ENCODE results near the gene EMX2.
"Not testable (repeated sequence)": the region's sequence is repeated elsewhere in the genome, so short reads cannot be mapped to it uniquely, and the experiment has no call there.

Gene EMX2

GRCh38 chr10:117542706-117543224 is at the start of gene EMX2:
EMX2 (plus strand) TSS chr10:117542746; CDS start chr10:117543268, 522 bp downstream.
- no peak for DNase-seq

GRCh38 chr10:117496031-117496430 is 46.5 kb upstream of the EMX2 start:
- no peak for DNase-seq

GRCh38 chr10:117496616-117497028 is 45.9 kb upstream of the EMX2 start:
- peak; percentile 83 for DNase-seq

DNA sequence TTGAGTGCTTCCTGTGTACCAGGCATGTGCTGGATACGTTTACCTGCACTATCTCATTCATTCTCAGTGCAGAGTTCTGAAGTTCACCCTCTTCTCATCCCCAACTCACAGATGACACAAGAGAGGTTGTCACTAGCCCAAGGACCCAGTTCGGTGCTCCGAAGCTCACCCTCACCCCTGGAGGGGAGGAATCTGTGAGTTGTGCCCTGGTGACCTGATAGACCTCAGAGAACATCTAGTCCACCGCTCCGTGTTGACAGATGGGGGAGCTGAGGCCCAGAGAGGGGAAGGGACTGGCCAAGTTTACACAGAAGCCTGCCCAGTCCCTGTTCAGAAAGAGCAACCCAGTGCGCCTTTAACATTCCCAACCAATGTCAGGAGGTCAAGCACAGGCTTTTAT is 44.8 kb upstream of the EMX2 start:
- DNase-seq = no peak

DNA sequence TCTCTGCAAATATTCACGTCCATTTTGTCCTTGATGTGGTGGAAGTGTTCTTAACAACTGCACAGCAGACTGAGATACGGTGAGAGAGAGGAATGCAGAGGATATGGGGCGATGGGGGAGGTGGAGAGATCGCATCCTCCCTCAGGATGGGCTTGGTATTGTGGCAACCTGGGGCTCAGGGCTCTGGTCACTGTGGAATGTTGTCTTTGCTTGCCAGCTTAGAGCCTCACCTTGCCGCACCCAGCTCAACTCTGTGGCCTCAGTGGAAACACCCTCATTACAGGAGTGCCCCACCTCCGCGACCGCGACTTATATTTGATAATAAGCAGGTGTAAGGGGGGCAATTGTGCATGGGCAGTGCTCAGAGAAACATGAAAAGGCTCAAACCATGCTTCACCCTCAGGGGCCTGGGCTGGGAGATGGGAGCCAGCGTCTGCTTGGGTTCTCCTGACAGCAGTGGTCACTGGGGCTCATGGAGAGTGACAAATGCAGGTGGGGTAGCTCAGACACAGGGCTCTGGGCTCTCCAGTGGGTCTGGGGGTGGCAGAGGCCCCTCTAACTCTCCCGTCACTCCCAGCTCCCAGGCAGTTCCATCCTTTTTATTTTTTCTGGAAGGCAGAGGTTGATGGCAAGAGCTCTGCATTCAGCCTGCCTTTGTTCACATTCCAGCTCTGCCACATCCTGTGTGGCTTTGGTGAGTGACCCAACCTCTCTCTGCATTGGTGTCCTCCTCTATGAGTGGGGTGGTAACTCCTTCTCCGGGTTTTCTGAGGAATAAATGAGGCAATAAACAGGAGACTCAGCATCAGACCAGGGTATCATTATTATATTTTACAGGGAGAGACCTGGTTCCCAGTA is 43.1 kb upstream of the EMX2 start:
- no peak for DNase-seq

DNA sequence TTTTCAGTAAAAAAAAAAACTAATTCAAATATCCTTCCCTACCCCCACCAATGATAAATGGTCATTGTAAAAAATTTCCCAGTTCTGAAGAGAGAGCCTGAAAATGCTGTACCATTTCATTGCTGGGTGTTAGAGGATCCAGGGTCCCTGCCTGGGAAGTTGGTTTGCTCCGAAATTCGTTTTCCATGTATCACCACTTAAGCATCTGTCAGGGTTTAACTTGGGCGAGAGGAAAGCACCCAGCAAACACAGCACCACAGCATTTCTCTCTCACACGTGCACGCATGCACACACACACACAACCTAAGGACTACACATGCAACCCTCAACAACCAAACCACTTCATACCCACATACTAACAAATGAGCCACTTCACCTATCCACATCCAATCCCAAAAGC is 42.1 kb upstream of the EMX2 start:
- DNase-seq = no peak

DNA sequence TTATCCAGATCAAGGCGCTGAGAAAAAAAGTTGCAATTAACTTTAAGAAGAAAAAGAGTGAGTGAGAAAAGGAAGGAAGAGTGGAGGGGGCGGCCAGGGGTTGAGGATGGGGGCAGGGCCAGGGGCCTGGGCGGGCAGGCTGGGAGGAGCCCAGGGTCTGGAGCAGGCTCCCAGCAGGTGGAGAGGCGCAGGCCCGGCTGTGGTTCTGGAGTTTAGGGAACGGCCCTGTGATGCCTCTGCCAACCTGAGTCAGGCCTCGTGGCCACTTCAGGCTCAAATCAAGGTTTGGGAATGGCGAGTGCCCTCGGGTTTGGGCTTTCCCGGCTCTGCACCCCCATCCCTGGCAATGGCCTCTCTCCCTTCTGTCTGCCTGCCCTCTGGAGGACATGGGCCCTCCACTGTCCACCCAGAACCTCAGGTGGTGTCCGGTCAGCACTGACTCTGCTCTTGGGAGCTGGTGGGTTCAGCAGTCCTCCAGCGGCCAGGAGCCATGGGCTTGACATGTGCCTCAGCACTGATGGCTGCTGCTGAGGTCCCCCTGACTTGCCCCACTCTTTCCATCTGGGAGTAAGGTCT is 41.0 kb upstream of the EMX2 start:
- no peak for DNase-seq

GRCh38 chr10:117502421-117503243 is 39.9 kb upstream of the EMX2 start:
- DNase-seq = no peak

DNA sequence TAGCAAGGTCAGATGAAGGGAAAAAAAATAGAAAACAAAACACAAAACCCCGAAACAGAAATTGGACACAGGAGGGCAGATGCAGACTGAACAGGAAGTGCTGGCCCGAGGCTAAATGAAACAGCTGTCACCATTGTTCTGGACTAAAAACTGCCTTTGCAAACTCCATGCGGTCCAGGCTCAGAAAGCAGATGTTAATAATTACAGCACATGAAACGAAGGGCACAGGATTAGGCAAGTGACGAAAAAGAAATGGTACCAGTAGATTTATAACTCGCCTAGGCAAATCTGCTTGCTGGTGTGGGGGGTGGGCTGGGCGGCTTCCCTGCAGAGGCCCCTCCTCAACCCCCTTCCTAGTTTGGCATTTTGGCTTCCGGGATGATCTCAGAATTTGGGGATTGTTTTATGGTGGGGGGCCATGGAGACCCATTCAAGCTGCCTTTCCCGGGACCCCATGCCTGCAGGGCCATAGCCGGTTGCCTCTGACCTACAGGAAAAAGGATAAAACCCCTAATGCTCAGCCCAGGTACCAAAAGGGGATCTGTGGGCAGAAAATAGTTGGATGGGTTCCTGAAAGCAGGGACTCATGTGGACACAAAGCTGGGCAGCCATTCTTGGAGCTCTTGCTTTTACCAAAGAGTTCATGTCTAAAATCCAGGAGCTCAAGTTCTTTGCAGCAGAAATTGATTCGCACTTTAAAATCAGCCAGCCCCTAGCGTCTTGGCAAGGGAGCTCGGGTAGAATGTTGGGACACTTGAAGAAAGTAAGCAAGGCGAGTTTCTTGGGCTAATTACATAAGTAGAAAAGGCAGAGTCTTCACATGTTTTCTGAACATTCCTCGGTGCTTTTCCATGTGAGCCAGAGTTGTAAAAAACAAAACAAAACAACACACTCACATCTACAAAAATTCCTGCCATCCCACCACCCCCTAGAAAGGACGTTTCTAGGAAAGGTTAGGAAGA is 39.0 kb upstream of the EMX2 start:
- no peak for DNase-seq

GRCh38 chr10:117504562-117504961 is 38.0 kb upstream of the EMX2 start:
- DNase-seq = no peak

DNA sequence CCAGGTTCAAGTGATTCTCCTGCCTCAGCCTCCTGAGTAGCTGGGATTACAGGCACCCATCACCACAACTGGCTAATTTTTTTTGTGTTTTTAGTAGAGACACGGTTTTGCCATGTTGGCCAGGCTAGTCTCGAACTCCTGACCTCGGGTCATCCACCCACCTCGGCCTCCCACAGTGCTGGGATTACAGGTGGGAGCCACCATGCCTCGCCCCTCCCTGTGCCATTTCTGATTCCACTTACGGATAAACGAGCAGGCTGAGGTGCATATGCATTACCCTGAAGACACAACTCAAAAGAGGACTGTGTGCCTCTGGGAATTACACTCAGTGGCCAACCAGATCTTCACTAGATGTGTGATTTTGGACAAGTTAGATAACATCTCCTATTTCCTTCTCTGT is 35.5 kb upstream of the EMX2 start:
- DNase-seq = not testable (repeated sequence)

GRCh38 chr10:117509573-117509972 is 33.0 kb upstream of the EMX2 start:
- no peak for DNase-seq

GRCh38 chr10:117511601-117512390 is 30.8 kb upstream of the EMX2 start:
- no peak for DNase-seq

- no peak for DNase-seq
Observed at GRCh38 chr10:117514971-117515370, 27.6 kb upstream of the EMX2 start.

DNA sequence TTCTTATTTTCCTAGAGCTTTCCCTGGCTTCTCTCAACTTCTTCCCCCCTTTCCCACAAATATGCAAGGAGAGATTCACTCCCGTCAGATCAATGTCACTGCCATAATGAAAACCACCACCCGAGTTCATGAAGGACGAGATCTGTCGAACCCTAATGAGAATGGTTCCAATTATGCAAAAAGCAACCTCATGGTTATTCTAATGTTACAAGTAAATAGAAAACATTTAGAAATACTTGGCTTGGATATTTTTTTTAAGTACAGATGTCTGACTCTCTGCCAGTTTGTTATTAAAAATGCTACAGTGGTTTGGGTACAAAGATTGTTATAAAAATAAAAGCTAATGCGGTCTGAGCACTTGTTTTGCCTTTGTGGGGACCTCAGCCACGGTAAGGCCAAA is 25.9 kb upstream of the EMX2 start:
- no peak for DNase-seq

DNA sequence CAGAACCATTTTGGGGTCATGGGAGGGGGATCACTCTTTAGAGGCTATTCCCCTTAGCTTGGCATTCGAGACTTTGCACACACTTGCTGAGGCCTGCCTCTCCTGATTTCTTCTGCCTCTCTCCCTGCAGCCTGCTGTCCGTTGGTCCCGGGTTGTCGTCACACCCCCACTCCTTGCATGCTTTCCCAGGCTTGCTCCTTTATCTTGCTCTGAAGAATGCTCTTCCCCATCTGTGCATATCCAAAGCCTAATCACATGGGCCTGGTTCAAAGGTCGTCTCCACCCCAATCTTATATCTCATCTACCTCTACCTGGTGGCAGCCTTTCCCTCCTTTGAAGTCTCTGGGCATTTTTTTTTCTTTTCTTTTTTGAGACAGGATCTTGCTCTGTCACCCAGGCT is 24.3 kb upstream of the EMX2 start:
- no peak for DNase-seq

DNA sequence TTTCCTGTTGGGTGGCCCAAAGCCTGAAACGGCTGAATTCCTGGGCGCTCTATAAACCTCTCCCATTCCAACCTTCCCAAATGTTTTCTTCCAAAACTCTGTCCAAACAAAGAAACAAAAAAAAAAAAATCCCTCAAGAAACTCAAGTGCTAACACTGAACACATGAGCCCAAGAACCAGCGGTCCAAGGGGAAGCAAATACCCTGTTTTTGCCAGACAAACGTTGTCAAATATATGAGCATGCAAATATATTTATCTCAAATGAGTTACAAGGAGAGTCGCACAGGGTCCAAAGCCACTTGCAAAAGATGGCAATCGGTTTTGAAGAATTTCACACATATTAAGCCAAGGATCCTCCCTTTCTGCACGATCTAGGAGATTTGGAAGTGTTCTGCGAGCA is 23.3 kb upstream of the EMX2 start:
- no peak for DNase-seq

GRCh38 chr10:117519879-117520278 is 22.7 kb upstream of the EMX2 start:
- DNase-seq = no peak

GRCh38 chr10:117530791-117531190 is 11.8 kb upstream of the EMX2 start:
- DNase-seq = no peak

- no peak for DNase-seq
Observed at GRCh38 chr10:117531371-117532002, 11.1 kb upstream of the EMX2 start.

DNA sequence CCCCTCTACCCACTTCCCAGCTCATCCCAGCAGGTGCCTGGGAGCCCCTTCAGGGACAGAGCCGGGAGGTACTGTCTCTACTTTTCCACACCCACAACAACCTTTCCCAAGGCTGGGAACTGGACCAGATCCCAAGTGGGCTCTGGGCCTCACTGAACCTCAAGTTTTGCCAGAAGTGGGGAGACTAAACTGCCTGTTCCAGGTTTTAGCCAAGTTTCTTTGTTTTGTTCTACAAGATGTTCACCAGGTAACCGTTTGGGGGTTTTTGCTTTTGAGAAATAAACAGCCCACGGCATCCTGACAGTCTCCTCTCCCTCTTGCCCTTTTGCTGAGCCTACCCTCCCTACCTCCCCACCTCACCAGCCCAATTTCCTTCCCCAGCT is 10.6 kb upstream of the EMX2 start:
- no peak for DNase-seq

Data from stimulated activated CD8-positive, alpha-beta memory T cell treated with anti-CD3 and anti-CD28 coated beads, Interleukin-4, amount 100 ng/mL, for 48 hours (primary cell).